ENCODE results near the gene SCN4B.

The SCN4B gene

GRCh38 chr11:118099838-118100556 lies 52.6 kb downstream of the SCN4B start:
- DNase-seq (ENCODE audit: low read depth in 2 of 2) = no peak

- no peak for DNase-seq (ENCODE audit: low read depth in 2 of 2)
Measured at GRCh38 chr11:118098996-118099837, 53.4 kb downstream of the SCN4B start.

- DNase-seq (ENCODE audit: low read depth in 2 of 2) = no peak
Measured at GRCh38 chr11:118095967-118096367, 56.7 kb downstream of the SCN4B start.

- no peak for DNase-seq (ENCODE audit: low read depth in 2 of 2)
Measured at GRCh38 chr11:118095493-118095892, 57.1 kb downstream of the SCN4B start.

- no peak for DNase-seq (ENCODE audit: low read depth in 2 of 2)
Measured at GRCh38 chr11:118092907-118093571, 59.6 kb downstream of the SCN4B start.

- DNase-seq (ENCODE audit: low read depth in 2 of 2) = no peak
Measured at GRCh38 chr11:118091690-118092089, 60.9 kb downstream of the SCN4B start.

- no peak for DNase-seq (ENCODE audit: low read depth in 2 of 2)
Measured at GRCh38 chr11:118090545-118091162, 62.0 kb downstream of the SCN4B start.

- DNase-seq (ENCODE audit: low read depth in 2 of 2) = no peak
Measured at GRCh38 chr11:118088531-118088930, 64.1 kb downstream of the SCN4B start.

GRCh38 chr11:118087931-118088330 lies 64.7 kb downstream of the SCN4B start:
- DNase-seq (ENCODE audit: low read depth in 2 of 2) = no peak

GRCh38 chr11:118086913-118087768 lies 65.5 kb downstream of the SCN4B start, which contains the start of gene SMIM35:
Gene SMIM35 (minus strand): TSS chr11:118086963. CDS start chr11:118086757, 206 bp downstream.
- no peak for DNase-seq (ENCODE audit: low read depth in 2 of 2)

GRCh38 chr11:118084656-118085055 lies 68.0 kb downstream of the SCN4B start:
- DNase-seq (ENCODE audit: low read depth in 2 of 2) = no peak

- DNase-seq (ENCODE audit: low read depth in 2 of 2) = no peak
Measured at GRCh38 chr11:118084247-118084646, 68.4 kb downstream of the SCN4B start.

Measured in fibroblast of skin of left quadriceps (primary cell).